Measurements from ENCODE around the gene BCO2. TPM values are rescaled to one million over a fixed set of nuclear protein-coding genes. Genes with fewer than 3 reads are reported as not detected.

Gene BCO2
- total and polyA plus RNA-seq, 2 experiments from 2014 or later: 0.63 to 1.1 TPM

DNA sequence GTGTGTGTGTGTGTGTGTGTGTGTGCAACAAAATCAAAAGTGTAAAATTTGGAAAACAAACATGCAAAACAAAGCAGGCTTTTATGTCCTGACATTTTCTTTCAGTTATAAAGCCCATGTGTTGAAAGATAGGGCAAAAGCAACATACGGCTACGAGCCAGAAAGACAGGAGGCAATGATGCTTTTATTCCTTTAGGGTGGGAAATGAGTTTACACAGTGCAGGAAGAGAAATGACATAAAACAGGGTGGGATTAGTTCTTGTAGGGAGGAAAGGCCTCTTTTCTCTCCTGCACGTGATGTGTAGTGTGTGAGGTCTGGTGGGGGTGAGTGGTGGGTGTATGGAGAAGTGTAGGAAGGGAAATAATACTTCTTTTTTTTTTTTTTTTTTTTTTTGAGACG, 40.8 kb upstream of the BCO2 start:
- Histone ChIP-seq H3K4me1 (ENCODE audit: insufficient read depth) (no peaks in the 10 kb centered on the region), H3K4me2 (no peak overlapping the region), H3K27me3 (ENCODE audit: insufficient read depth) (no peaks in the 10 kb centered on the region), H3K36me3 (ENCODE audit: insufficient read depth) (no peaks in the 10 kb centered on the region), H3K79me2 (replicated peaks; ENCODE audit: insufficient read depth) (no peaks in the 10 kb centered on the region), H2AFZ (no peak overlapping the region), H4K20me1 (replicated peaks; ENCODE audit: insufficient read depth) (no peaks in the 10 kb centered on the region), H3K27ac (ENCODE audit: low read depth) (no peak overlapping the region), H3K4me3 (no peak overlapping the region), H3K9me2 (ENCODE audit: insufficient read depth) (no peaks in the 10 kb centered on the region), H3F3A (replicated peaks; ENCODE audit: low read depth) (no peaks in the 10 kb centered on the region)
- H3K9me3 Mint-ChIP-seq: no peaks in the 10 kb centered on the region
- ATAC-seq (no peak), DNase-seq (ENCODE audit: low spot score) (no peak)
- H3K4me1 Mint-ChIP-seq: no peaks in the 10 kb centered on the region; the same call in 1 of the 3 replicates
- H3K27ac Mint-ChIP-seq: no peak overlapping the region
- H3K27me3 Mint-ChIP-seq (ENCODE audit: insufficient read depth, low read depth, poor library complexity): peaks cover 1% of the 10 kb centered on the region
- H3K36me3 Mint-ChIP-seq (ENCODE audit: low read depth): no peaks in the 10 kb centered on the region
- no peak overlapping the region for H3K4me3 Mint-ChIP-seq
- no peak for TF ChIP-seq POLR2AphosphoS5 (IDR thresholded peaks at IDR 0.05; ENCODE audit: low read depth)
- no peak for TF ChIP-seq STAT1 (IDR thresholded peaks at IDR 0.05; ENCODE audit: unreplicated experiment)
- no peak for TF ChIP-seq EZH2phosphoT487 (IDR thresholded peaks at IDR 0.05; ENCODE audit: unreplicated experiment)
- TF ChIP-seq, protein P1, sequence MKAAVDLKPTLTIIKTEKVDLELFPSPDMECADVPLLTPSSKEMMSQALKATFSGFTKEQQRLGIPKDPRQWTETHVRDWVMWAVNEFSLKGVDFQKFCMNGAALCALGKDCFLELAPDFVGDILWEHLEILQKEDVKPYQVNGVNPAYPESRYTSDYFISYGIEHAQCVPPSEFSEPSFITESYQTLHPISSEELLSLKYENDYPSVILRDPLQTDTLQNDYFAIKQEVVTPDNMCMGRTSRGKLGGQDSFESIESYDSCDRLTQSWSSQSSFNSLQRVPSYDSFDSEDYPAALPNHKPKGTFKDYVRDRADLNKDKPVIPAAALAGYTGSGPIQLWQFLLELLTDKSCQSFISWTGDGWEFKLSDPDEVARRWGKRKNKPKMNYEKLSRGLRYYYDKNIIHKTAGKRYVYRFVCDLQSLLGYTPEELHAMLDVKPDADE (IDR thresholded peaks at IDR 0.05): no peak
- TF ChIP-seq CREB1 (CRISPR knock-in tag; IDR thresholded peaks at IDR 0.05; ENCODE audit: low read depth): no peak
- TF ChIP-seq ZNF114 (CRISPR knock-in tag; IDR thresholded peaks at IDR 0.05): no peak
- TF ChIP-seq JUNB (IDR thresholded peaks at IDR 0.05; ENCODE audit: unreplicated experiment): no peak
- TF ChIP-seq, protein P2, sequence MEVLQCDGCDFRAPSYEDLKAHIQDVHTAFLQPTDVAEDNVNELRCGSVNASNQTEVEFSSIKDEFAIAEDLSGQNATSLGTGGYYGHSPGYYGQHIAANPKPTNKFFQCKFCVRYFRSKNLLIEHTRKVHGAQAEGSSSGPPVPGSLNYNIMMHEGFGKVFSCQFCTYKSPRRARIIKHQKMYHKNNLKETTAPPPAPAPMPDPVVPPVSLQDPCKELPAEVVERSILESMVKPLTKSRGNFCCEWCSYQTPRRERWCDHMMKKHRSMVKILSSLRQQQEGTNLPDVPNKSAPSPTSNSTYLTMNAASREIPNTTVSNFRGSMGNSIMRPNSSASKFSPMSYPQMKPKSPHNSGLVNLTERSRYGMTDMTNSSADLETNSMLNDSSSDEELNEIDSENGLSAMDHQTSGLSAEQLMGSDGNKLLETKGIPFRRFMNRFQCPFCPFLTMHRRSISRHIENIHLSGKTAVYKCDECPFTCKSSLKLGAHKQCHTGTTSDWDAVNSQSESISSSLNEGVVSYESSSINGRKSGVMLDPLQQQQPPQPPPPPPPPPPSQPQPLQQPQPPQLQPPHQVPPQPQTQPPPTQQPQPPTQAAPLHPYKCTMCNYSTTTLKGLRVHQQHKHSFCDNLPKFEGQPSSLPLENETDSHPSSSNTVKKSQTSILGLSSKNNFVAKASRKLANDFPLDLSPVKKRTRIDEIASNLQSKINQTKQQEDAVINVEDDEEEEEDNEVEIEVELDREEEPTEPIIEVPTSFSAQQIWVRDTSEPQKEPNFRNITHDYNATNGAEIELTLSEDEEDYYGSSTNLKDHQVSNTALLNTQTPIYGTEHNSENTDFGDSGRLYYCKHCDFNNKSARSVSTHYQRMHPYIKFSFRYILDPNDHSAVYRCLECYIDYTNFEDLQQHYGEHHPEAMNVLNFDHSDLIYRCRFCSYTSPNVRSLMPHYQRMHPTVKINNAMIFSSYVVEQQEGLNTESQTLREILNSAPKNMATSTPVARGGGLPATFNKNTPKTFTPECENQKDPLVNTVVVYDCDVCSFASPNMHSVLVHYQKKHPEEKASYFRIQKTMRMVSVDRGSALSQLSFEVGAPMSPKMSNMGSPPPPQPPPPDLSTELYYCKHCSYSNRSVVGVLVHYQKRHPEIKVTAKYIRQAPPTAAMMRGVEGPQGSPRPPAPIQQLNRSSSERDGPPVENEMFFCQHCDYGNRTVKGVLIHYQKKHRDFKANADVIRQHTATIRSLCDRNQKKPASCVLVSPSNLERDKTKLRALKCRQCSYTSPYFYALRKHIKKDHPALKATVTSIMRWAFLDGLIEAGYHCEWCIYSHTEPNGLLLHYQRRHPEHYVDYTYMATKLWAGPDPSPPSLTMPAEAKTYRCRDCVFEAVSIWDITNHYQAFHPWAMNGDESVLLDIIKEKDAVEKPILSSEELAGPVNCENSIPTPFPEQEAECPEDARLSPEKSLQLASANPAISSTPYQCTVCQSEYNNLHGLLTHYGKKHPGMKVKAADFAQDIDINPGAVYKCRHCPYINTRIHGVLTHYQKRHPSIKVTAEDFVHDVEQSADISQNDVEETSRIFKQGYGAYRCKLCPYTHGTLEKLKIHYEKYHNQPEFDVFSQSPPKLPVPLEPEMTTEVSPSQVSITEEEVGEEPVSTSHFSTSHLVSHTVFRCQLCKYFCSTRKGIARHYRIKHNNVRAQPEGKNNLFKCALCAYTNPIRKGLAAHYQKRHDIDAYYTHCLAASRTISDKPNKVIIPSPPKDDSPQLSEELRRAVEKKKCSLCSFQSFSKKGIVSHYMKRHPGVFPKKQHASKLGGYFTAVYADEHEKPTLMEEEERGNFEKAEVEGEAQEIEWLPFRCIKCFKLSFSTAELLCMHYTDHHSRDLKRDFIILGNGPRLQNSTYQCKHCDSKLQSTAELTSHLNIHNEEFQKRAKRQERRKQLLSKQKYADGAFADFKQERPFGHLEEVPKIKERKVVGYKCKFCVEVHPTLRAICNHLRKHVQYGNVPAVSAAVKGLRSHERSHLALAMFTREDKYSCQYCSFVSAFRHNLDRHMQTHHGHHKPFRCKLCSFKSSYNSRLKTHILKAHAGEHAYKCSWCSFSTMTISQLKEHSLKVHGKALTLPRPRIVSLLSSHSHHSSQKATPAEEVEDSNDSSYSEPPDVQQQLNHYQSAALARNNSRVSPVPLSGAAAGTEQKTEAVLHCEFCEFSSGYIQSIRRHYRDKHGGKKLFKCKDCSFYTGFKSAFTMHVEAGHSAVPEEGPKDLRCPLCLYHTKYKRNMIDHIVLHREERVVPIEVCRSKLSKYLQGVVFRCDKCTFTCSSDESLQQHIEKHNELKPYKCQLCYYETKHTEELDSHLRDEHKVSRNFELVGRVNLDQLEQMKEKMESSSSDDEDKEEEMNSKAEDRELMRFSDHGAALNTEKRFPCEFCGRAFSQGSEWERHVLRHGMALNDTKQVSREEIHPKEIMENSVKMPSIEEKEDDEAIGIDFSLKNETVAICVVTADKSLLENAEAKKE (CRISPR knock-in tag; IDR thresholded peaks at IDR 0.05): no peak

Data from GM23338 (cell line).